ENCODE measurements around the gene HS3ST6.
"Not testable (repeated sequence)": the region's sequence is repeated elsewhere in the genome, so short reads cannot be mapped to it uniquely, and the experiment has no call there.

Gene HS3ST6

DNA sequence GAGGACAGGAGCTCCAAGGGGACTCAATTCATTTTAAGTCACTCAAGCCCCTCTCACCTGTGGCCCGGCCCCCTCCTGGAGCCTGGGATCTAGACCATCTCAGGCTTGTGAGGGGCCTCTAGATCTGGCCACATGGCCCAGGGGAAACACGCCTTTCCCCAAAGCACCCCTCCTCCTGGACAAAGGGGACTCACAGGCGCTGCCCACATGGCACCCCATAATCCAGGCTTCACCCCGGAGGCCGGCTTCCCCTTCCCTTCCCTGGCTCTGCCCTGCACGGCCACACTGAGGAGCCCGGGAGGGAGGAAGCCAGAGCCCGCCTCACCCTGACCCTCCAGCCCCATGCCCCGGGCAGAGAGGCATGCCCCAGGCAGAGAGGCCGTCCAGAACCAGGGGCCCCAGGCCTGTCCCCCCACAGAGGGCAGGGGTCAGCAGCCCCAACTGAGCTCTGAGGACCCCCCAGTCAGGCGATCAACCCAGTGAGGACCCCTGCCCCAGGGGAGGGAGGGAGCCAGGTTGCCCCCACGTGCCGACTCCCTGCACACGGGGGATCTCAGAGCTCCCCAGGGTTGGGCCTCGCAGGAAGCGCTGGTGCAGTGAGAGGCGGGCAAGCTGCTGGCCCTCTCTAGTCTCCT, 10.9 kb downstream of the HS3ST6 start:
- DNase-seq (ENCODE audit: low spot score): no peak

DNA sequence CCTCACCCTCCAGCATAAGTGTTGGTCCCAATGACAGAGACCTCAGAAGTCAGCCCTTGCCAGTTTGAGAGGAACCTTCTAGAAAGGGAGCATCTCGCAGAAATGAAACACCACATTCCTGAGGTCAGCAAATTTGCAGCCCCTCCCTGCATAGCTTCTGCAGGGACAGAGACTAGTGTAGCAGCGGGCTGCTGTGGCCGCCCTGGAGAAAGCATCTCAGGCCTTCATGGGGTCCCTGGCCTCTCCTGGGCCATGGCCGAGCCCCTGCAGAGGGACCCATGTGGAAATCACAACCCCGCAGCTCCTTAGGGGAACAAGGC, 11.4 kb downstream of the HS3ST6 start:
- no peak for DNase-seq (ENCODE audit: low spot score)

DNA sequence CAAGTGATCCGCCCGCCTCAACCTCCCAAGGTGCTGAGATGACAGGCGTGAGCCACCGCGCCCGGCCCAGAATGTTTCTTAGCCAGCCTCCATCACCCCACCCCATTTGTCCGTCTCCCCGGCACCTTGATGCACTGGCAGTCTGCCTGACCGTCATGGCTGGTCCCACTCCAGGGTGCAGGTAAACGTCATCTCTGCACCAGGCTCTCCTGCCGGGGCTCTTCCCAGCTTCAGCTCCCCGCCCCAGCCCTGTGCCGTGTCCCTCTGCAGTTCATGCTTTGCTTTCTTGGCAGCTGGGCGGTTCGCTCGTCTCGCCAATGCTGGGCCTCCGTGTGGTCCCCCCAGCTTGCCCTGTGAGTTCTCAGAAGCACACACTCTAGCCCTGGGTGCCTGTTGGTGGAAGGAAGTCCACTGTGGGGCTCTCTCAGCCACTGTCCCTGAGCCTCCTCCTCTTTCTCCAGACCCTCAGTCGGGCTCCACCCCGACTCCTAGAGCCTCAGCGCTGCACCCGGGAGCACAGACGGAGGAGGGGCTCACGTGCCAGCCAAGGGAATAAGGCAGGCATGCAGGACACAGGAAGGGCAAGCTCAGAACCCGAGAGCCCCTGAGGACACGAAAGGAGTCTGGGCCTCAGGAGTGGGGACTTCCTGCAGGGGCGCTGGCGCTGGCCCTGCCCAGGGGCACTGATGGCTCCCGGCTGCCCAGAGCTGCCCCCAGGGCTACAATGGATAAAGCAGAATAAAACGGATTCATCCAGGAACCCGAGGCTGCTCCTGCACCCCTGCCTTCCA, 12.0 kb downstream of the HS3ST6 start:
- DNase-seq (ENCODE audit: low spot score): no peak

DNA sequence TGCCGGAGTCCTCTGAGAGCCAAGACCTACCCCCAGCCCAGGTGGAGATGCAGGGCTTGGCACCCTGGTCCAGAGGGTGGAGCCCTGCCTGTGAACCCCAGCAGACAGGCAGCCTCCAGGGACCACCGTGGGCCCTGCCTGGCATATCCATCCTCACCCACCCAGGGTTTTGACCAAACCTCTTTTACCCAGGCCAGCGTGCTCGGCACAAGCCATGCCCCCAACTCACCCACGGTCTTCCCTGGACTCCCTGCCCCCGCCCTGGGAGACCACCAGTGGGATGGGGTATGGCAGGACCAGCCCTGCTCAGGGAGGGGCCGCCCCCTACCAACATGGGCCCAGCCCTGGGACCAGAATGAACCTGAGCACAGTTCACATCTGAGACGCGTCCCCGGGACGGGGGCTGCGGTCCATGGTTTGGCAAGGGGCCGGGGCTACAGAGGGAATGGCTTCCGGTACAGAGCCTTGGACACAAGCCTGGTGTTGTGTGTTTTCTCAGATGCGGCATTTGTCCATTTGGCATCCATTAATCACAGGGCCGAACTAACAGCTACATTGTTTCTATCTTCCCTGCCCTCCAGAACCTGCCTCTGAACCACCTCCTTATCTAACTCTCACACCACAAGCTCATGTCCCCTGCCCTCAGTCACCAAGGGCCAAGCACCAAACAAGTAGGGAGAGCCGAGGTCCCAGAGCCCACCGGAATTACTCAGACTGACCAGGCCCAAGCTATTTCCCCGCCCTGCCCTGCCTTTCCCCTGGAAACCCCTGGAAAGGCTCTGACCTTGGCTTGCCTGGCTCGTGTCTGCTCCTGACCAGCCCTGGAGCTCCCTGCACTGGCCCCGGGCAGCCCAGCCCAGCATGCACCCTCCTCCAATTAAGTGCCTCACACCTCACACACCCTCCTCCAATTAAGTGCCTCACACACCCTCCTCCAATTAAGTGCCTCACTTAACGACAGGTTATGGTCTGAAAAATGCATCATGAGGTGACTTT, 14.1 kb downstream of the HS3ST6 start:
- no peak for DNase-seq (ENCODE audit: low spot score)

DNA sequence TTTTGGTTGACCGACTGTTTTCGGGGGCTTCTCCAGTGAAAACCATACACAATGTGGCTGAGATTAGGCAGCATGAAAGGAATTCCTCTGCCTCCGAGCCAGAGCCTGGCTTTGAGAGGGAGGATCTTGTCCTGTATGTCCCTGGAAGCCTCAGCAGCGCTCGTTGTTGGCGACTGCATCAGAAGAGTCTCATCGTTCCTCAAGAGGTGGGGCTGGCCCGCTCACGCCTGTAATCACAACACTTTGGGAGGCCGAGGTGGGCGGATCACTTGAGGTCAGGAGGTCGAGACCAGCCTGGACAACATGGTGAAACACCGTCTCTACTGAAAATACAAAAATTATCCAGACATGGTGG, 15.0 kb downstream of the HS3ST6 start:
- DNase-seq (ENCODE audit: low spot score): no peak

DNA sequence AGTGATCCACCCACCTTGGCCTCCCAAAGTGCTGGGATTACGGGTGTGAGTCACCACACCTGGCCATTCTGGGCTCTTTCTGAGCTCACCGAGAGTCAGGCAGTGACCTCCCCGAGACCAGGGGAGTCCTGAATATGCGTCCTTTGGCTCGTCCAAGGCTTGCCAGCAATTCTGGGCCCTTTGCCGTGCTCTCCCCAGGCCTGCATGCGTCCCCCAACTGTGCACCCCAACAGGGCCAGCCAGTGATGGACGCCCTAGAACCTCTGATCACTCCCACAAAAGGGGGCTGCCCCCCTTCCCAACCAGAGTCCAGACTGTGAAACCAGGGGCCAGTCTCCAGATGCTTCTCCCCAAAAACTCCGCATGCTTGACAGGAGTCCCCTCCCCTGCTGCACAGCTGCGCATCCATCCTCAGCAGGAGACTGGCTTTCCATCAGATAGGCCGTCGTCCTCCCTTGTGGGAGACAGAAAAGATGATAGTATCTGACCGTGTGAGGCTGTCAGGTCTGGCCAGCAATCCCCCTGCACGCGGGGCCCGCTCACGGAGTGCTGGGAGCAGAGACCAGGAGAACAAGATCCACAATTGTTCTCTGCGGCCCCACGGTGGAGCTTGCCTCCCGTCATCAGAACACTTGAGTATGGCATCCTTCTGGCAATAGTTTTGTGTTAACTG, 15.5 kb downstream of the HS3ST6 start:
- DNase-seq (ENCODE audit: low spot score): no peak

DNA sequence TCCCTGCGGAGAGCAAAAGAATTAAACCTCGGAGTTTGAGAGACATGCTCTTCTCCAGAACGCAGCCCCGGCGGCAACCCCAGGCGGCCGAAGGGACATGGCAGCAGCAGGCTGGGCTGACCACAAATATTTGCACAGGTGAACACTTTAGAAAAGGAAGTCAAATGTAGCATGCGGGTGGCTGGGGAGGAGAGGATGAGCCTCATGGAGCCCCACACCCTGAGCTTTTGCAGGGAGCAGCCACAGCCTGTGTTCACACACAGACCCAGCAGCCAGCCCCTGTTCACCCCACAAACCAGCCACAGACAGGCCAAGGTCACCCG, 17.8 kb downstream of the HS3ST6 start:
- no peak for DNase-seq (ENCODE audit: low spot score)

DNA sequence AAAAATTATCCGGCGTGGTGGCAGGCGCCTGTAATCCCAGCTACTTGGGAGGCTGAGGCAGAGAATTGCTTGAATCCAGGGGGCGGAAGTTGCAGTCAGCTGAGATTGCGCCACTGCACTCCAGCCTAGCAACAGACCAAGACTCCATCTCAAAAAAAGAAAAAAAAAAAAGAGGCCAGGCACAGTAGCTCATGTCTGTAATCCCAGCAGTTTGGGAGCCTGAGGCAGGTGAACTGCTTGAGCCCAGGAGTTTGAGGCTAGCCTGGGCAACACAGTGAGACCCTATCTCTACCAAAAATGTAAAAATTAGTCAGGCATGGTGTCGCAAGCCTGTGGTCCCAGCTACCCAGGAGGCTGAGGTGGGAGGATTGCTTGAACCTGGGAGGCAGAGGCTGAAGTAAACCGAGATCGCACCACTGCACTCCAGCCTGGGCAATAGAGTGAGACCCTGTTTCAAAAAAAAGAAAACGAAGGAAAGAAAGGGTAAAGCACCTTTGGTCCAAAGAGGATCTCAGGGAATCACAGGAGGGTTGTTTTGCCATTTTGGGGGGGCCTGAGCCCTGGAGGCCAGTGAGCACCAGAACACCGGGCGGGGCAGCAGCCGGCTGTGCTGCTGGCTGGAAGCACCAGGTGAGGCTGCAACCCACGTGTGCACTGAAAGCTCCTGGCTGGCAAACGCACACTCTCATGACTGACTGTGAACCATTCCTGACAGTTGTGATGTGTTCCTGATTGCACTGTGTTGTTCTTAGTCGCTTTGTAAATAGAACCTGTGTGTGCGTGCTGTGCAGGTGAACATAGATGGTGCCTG, 18.4 kb downstream of the HS3ST6 start:
- no peak for DNase-seq (ENCODE audit: low spot score)

DNA sequence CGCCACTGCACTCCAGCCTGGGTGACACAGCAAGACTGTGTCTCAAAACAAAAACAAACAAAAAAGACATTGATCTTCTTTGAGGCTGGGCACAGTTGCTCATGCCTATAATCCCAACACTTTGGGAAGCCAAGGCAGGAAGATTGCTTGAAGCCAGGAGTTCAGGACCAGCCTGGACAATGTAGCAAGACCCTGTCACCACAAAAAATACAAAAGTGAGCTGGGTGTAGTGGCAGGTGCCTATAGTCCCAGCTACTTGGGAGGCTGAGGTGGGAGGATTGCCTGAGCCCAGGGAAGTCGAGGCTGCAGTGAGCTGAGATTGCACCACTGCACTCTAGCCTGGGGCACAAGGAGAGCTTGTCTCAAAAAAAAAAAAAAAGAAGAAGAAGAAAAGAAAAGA, 20.5 kb downstream of the HS3ST6 start:
- not testable (repeated sequence) for DNase-seq (ENCODE audit: low spot score)

DNA sequence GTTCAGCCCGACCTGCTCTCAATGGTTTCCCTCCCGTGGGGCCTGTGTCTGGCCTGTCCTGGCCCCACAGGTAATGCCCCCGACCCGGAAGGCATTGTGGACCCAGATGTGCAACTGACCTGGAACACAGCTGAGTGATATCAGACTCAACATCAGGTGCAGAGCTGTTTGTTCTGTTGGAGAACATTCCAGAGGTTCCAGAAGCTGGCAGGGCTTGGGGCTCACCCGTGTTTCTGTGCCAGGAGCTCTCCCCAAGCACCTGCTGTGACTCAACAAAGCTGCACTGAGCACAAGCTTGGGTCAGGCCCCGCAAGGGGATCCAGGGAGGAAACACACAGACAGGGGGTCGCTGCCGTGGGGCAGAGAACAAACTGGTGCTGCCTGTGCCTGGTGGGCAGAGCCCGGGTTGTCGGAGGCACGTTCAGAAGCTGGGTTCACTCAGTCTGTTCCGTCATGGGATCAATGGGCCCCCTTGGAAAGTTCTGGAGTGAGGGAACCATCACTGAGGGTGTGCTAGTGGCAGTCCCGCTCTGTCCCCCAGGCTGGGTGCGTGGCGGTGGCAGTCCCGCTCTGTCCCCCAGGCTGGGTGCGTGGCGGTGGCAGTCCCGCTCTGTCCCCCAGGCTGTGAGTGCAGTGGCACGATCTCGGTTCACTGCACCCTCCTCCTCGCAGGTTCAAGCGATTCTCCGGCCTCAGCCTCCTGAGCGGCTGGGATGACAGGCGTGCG, 22.1 kb downstream of the HS3ST6 start:
- DNase-seq (ENCODE audit: low spot score): no peak

DNA sequence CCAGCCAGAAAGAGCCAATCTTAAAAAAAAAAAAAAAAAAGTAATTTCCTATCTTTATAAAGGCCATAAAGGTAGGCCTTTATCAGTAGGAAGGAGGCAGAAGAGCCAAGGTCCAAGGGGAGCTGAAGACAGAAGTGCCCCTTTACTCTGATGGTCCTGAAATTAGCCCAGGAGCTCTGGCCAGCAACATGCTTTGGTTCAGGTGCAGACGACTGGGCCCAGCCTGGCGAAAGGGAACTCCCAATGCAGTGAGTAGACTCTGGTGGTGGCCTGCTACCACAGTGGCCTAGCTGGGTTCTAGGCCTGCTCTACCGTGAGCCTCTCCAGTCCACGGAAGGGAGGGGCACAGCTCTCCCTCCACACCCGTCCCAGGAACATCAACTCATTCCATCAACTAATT, 23.1 kb downstream of the HS3ST6 start:
- DNase-seq (ENCODE audit: low spot score): no peak

DNA sequence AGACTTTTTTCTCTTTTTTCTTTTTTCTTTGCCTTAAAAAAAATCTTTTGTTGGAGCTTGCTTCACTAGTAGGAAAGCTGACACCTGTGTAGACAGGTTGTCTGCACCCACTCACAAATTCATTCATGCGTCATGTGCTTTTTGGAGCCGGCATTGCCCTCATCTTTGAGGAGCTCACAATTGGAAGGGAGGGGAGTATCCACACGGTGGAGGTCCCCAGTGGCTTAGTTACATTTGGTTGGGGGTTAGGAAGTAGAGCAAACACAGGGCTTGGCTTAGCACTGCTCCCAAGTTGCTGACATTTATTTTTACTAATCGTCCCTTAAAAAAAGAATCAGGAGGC, 27.5 kb downstream of the HS3ST6 start:
- DNase-seq (ENCODE audit: low spot score): no peak

DNA sequence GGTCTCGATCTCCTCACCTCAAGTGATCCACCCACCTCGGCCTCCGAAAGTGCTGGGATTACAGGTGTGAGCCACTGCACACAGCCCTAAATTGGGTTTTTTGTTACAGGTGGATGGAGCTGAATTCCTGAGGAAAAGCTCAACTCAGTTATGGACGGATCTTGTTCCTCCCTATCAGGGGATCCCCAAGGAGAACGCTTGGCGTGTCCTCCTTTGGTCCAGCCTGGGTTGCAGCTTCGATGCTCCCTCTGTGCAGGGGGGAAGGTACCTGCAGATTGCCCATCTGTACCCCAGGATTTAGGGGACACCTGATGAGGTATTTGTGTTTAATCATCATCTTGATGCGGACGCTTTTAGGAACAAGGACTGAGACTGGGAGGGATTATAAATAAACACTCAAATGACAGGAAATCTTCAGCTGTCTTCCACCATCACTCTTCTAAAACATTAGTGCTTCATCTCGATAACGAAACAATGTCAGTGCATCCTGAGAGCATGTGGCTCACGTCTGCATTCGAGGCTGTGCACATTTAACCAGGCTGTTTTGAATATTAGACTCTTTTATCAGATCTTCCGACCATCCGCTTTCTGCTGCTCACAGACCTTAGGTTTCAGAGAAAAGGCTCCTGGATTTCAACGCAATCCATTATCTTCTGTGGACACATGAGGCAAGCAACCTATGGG, 28.0 kb downstream of the HS3ST6 start:
- DNase-seq (ENCODE audit: low spot score): no peak

DNA sequence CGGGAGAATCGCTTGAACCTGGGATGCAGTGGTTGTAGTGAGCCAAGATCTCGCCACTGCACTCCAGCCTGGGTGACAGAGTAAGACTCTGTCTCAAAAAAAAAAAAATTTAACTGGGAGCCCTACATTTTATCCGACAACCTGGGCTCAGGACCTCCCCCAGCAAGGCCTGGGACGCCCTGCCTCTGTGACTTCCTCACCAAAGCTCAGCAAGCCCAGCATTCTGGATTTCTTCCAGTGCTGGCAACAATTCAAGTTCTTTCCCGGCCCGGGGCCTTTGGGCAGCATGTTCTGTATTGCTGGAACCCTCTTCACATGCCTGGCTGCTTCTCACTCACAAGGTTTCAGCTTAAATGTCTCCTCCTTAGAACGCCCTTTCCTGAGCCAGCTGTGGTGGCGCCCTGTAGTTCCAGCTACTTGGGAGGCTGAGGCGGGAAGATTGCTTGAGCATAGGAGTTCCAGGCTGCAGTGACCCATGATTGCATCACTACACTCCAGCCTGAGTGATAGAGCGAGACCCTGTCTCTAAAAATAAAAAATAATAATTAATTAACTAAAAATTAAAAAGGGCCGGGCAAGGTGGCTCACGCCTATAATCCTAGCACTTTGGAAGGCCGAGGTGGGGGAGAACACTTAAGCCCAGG, 30.4 kb downstream of the HS3ST6 start:
- no peak for DNase-seq (ENCODE audit: low spot score)

DNA sequence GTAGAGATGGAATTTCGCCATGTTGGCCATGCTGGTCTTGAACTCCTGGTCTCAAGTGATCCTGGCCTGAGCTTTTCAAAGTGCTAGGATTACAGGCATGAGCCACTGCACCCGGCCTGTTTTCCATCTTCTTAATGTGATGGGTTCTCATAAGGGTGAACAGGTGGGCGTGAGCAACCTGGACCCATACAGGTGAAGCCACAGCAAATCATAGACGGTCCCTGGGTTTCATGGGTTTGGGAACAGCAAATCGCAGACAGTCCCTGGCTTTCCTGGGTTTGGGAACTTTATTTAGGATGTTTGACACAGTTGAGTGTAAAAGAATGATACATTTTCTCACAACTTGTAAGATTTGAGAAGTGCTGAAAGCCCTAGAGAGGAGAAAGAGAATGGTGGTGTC, 33.3 kb downstream of the HS3ST6 start:
- no peak for DNase-seq (ENCODE audit: low spot score)

DNA sequence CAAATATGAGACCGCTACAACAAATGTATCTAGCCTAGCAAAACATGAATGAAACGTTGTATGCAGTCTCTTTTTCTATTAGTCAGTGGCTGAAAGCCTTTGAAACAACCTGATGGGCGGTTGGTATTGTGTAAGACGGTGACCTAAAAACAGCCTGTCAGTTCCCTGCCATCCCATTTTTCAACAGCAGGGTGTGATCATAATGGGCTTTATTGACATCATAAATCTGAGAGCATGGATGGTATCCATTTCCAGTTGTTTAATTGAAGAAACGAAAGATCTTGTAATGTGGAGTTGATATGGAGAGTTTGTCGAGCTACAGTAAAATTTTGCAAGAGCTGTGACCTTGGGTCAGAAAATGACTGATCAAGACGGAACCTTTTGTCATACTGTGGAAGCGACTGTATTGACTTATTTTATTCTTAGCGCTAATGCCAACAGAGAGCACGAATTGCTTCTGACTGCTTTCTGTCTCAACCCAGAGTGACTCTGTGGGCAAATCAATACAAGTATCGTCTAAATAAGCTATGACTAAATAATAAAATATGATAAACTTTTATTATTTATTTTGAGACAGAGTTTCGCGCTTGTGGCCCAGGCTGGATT, 34.0 kb downstream of the HS3ST6 start:
- DNase-seq (ENCODE audit: low spot score): no peak

DNA sequence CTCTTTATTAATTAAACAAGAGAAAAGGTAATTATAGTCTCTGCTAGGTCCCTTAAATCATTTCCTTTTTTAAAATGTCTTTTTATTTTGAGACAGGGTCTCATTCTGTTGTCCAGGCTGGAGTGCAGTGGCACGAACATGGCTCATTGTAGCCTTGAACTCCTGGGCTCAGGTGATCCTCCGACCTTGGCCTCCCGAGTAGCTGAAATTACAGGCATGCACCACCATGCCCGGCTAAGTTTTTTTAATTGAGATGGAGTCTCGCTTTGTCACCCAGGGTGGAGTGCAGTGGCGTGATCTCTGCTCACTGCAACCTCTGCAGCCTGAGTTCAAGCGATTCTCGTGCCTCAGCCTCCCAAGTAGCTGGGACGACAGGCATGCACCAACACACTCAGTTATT, 37.0 kb downstream of the HS3ST6 start:
- not testable (repeated sequence) for DNase-seq (ENCODE audit: low spot score)

DNA sequence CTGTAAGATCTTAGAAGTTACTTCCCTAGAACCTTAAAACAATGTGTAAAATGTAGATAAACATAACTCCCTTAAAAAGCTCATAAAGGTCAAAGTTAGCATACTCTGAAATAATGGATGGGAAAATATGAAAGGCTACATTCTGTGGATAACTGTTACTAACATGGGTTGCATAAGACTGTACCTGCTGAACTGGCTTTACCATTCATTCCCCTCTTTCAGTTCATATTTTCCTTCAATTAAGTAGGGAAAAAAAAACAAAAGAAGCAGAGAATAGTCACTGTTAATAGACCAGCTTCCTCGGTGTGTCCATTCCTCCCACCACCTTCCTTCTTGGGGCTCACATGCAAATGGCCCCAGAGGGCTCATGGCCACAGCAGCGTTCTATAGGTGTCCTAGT, 38.7 kb downstream of the HS3ST6 start:
- DNase-seq (ENCODE audit: low spot score): no peak

DNA sequence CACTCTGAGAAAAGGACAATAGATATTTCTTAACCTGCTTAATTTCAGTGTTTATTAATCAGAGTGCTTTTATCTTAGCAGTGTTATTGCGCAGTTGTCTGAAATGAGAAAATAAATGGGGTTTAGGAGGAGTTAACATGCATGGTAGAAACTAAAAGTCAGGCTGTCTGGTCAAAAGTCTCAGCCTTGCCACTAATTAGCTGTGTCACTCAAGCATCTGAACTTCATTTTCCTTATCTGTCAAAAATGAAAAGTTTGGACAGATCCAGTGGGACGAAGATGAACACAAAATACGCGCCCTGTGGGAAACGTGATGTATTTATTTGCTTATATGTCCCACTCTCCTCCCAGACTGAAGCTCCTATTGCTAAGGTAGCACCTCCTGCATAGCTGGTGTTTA, 40.0 kb downstream of the HS3ST6 start:
- DNase-seq (ENCODE audit: low spot score): no peak

DNA sequence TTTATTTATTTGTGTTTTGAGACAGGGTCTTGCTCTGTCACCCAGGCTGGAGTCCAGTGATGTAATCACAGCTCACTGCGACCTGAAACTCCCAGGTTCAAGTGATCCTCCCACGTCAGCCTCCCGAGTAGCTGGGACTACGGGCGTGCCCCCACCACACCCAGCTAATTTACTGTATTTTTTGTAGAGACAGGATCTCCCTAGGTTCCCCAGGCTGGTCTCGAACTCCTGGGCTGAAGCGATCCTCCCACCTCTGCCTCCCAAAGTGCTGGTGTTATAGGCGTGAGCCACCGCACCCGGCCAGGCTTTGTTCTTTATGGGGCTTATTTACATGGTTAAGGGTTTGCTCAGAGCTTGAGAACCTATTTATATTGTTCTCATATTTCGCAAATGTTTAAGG, 40.4 kb downstream of the HS3ST6 start:
- DNase-seq (ENCODE audit: low spot score): no peak

All from activated CD4-positive, alpha-beta T cell treated with anti-CD3 and anti-CD28 coated beads, Interleukin-2, Interleukin-4, amounts not matched to agents 100 ng/mL and 50 ng/mL, durations not matched to agents 16 hours and 8 hours (primary cell).